ENCODE results near the gene GOLGA2. TPM values are rescaled to one million over a fixed set of nuclear protein-coding genes. Genes with fewer than 3 reads are reported as not detected.

Gene GOLGA2
- total and polyA plus RNA-seq, 2 of the 13 experiments (the other 11 are each of a cell fraction or from before 2014, with no cell fraction given), result 45.3 to 45.8 TPM

DNA sequence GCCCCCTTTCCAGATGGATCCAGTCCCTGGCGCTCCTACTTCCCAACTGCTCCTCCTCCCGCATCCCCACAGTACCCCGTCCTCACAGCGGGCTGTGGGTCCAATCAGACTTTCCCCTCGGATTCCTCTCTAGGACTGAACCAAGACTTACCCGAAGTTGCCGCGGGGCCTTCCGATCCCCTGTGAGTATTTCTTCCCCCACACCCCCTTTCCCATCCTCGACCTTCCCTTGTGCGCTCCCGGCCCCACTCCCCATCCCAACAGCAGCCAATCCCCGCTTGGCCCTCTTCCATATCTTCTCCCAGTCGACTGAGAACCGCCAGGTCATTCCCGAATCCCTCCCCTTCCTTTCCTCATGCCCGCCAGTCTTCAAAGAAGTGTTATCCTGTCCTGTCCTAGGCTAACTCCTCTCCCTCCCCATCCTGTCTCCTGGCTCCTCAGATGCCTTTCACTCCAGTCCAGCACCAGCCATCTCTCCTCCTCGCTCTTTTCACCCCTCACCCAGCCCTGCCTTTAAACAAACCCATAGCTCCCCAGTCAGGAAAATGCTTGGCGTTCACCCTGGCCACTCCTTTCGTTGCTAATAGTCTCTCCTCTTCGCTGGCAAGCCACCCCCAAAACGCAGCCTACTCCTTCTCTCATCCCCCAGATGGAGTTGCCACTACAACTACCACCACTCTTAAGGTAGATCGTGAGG, 915 bp upstream of the GOLGA2 start:
- H4K20me1 ChIP-seq (ENCODE audit: insufficient read depth, low read length), result 0 out of 2 replicates have a peak, but pooled peaks cover 5% of the 10 kb centered on the region
- H3K36me3 ChIP-seq (replicated peaks in 1 of 2; ENCODE audit: control insufficient read depth in 1 of 2, insufficient read depth in 2 of 2, low read length in 2 of 2), result peaks cover 2 to 16% of the 10 kb centered on the region in 2 experiments; a peak in 3 of 5 replicates
- H3K9ac ChIP-seq (ENCODE audit: insufficient read depth, low read depth, low read length), result peak overlapping the region; percentile 86
- BruUV-seq (replicated peaks), result TSS peak; percentile 72
- WGBS (ENCODE audit: low lambda C conversion rate), result 5% methylated on average over 23 of the region's 23 CpGs
- ATAC-seq, result peak; percentile 42
- intact Hi-C loops (cut with micrococcal nuclease; ENCODE audit: unreplicated experiment) (no loop called here), in situ Hi-C loops (cut with HindIII; ENCODE audit: extremely low pct_ligation_motif_present, low pct_unique_long_range_greater_than_20kb) (no loop called here)
- H3K4me3 ChIP-seq (replicated peaks in 1 of 3; ENCODE audit: insufficient read depth in 1 of 3, low read depth in 2 of 3, low read length in 3 of 3), result peak overlapping the region; percentile 68 to 98 (median 81)
- DNase-seq (ENCODE audit: low spot score), result no peak
- H3K4me1 ChIP-seq (ENCODE audit: insufficient read depth, low read length), result peaks cover 29% of the 10 kb centered on the region
- H3K27ac ChIP-seq (ENCODE audit: extremely low read length, insufficient read depth, low read length), result peak overlapping the region; percentile 68
- no peaks in the 10 kb centered on the region; a peak in 1 of 5 replicates for H3K27me3 ChIP-seq (ENCODE audit: control insufficient read depth in 1 of 2, insufficient read depth in 2 of 2, low read length in 2 of 2)
- H3K79me2 ChIP-seq (ENCODE audit: insufficient read depth, low read length), result peaks cover 30% of the 10 kb centered on the region
- H3K4me2 ChIP-seq (ENCODE audit: low read depth, low read length), result peak overlapping the region; percentile 93
- CTCF ChIA-PET (ENCODE audit: low intra/inter-chr PET ratio, low total read pairs), result no interaction called here
- POLR2A ChIA-PET, result interaction anchor here (0.5 to 2.1 kb wide), 16 partner anchors 9 to 276 kb away, joined by 3 to 21 read pairs (median 5); partner anchors contain the start of genes BBLN, GLE1, SPTAN1 and URM1
- peak overlapping the region; percentile 28 for H2AFZ ChIP-seq (ENCODE audit: low read length)
- no peaks in the 10 kb centered on the region for H3K9me3 ChIP-seq (ENCODE audit: low read length)
- no peak for FAIRE-seq
- TF ChIP-seq KMT2A (CRISPR knock-in tag; IDR thresholded peaks at IDR 0.05), result peak; percentile 16; the same call in 1 of the 2 replicates
- TF ChIP-seq ZNF234 (CRISPR knock-in tag; conservative IDR thresholded peaks at IDR 0.05), result 0 out of 2 replicates have a peak, but pooled peaks have one; percentile 39
- TF ChIP-seq TCF7L2 (IDR thresholded peaks at IDR 0.05; ENCODE audit: low read depth, low read length), result no peak
- TF ChIP-seq ZSCAN29 (CRISPR knock-in tag; conservative IDR thresholded peaks at IDR 0.05), result 0 out of 2 replicates have a peak, but pooled peaks have one; percentile 9
- 0 out of 2 replicates have a peak, but pooled peaks have one; percentile 3 for TF ChIP-seq PHF21A (CRISPR knock-in tag; IDR thresholded peaks at IDR 0.05)
- 0 out of 2 replicates have a peak, but pooled peaks have one; percentile 40 for TF ChIP-seq PITX1 (CRISPR knock-in tag; IDR thresholded peaks at IDR 0.05)
- peak; percentile 17; the same call in 1 of the 2 replicates for TF ChIP-seq ZNF605 (CRISPR knock-in tag; IDR thresholded peaks at IDR 0.05)
- TF ChIP-seq KDM5B (CRISPR knock-in tag; IDR thresholded peaks at IDR 0.05; ENCODE audit: borderline replicate concordance), result 0 out of 2 replicates have a peak, but pooled peaks have one; percentile 17
- 0 out of 2 replicates have a peak, but pooled peaks have one; percentile 32 for TF ChIP-seq ZBTB20 (CRISPR knock-in tag; IDR thresholded peaks at IDR 0.05; ENCODE audit: borderline replicate concordance, low read depth)
- no peak for TF ChIP-seq NFE2 (CRISPR knock-in tag; IDR thresholded peaks at IDR 0.05)
- TF ChIP-seq, protein P1, sequence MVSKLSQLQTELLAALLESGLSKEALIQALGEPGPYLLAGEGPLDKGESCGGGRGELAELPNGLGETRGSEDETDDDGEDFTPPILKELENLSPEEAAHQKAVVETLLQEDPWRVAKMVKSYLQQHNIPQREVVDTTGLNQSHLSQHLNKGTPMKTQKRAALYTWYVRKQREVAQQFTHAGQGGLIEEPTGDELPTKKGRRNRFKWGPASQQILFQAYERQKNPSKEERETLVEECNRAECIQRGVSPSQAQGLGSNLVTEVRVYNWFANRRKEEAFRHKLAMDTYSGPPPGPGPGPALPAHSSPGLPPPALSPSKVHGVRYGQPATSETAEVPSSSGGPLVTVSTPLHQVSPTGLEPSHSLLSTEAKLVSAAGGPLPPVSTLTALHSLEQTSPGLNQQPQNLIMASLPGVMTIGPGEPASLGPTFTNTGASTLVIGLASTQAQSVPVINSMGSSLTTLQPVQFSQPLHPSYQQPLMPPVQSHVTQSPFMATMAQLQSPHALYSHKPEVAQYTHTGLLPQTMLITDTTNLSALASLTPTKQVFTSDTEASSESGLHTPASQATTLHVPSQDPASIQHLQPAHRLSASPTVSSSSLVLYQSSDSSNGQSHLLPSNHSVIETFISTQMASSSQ (IDR thresholded peaks at IDR 0.05; ENCODE audit: low read depth), result no peak
- TF ChIP-seq, protein P1 (CRISPR knock-in tag; IDR thresholded peaks at IDR 0.05; ENCODE audit: borderline replicate concordance), result 0 out of 2 replicates have a peak, but pooled peaks have one; percentile 16
- TF ChIP-seq, protein P2, sequence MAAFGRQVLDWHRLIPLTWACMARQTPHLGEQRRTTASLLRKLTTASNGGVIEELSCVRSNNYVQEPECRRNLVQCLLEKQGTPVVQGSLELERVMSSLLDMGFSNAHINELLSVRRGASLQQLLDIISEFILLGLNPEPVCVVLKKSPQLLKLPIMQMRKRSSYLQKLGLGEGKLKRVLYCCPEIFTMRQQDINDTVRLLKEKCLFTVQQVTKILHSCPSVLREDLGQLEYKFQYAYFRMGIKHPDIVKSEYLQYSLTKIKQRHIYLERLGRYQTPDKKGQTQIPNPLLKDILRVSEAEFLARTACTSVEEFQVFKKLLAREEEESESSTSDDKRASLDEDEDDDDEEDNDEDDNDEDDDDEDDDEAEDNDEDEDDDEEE (CRISPR knock-in tag; IDR thresholded peaks at IDR 0.05), result peak; percentile 54; the same call in 1 of the 2 replicates
- TF ChIP-seq HDAC1 (CRISPR knock-in tag; IDR thresholded peaks at IDR 0.05), result peak; percentile 9; the same call in 1 of the 2 replicates
- peak; percentile 43; the same call in 1 of the 2 replicates for TF ChIP-seq ZNF563 (CRISPR knock-in tag; IDR thresholded peaks at IDR 0.05)
- TF ChIP-seq, protein P3, sequence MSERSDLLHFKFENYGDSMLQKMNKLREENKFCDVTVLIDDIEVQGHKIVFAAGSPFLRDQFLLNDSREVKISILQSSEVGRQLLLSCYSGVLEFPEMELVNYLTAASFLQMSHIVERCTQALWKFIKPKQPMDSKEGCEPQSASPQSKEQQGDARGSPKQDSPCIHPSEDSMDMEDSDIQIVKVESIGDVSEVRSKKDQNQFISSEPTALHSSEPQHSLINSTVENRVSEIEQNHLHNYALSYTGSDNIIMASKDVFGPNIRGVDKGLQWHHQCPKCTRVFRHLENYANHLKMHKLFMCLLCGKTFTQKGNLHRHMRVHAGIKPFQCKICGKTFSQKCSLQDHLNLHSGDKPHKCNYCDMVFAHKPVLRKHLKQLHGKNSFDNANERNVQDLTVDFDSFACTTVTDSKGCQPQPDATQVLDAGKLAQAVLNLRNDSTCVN (CRISPR knock-in tag; IDR thresholded peaks at IDR 0.05; ENCODE audit: borderline replicate concordance), result no peak
- peak; percentile 49; the same call in 1 of the 2 replicates for TF ChIP-seq GLI4 (CRISPR knock-in tag; IDR thresholded peaks at IDR 0.05; ENCODE audit: borderline replicate concordance)

Measured in HepG2 (cell line).